Chondrocyte (in vitro differentiated cells): ENCODE results near the gene TECPR1. TPM values are rescaled to one million over a fixed set of nuclear protein-coding genes. Genes with fewer than 3 reads are reported as not detected.

Experiments
- DNase-seq: peaks from one replicate; pipeline ENCODE4 v3.0.0; 2021; ENCODE audit warnings: mixed read lengths, low spot score
- H3K27ac Mint-ChIP-seq: one replicate; pipeline ENCODE4 v1.8.0; 2021; ENCODE audit warnings: mild to moderate bottlenecking, moderate library complexity, mixed read lengths; ENCODE audit not compliant: unreplicated experiment
- H3K27me3 Mint-ChIP-seq: 2 replicates; pipeline ENCODE4 v1.8.0; 2021; ENCODE audit warnings: low read depth, mixed read lengths
- H3K36me3 Mint-ChIP-seq: 2 replicates; pipeline ENCODE4 v1.8.0; 2021; ENCODE audit warnings: low read depth, mixed read lengths
- H3K4me1 Mint-ChIP-seq: 2 replicates; pipeline ENCODE4 v1.8.0; 2021; ENCODE audit warnings: low read depth, mild to moderate bottlenecking, mixed read lengths
- H3K4me3 Mint-ChIP-seq: one replicate; pipeline ENCODE4 v1.8.0; 2021; ENCODE audit warnings: mild to moderate bottlenecking, moderate library complexity, mixed read lengths; ENCODE audit not compliant: unreplicated experiment
- H3K9me3 Mint-ChIP-seq: 2 replicates; pipeline ENCODE4 v1.8.0; 2021; ENCODE audit warnings: low read depth, mixed read lengths
- CTCF ChIP-seq: fragments of 200-600 bp; sonication (generic); IDR thresholded peaks from 2 replicates; pipeline ENCODE4 v1.5.0; 2021; ENCODE audit warnings: antibody characterized with exemption, mild to moderate bottlenecking, moderate library complexity
- total RNA-seq: library from RNA; stranded (reverse); gene quantifications from 3 replicates; pipeline ENCODE4 v1.2.1, GENCODE V29; 2021

The TECPR1 gene
- total RNA-seq, 1 donor from 2014 or later: 27.3 TPM

GRCh38 chr7:98180751-98181150, 71.3 kb downstream of the TECPR1 start:
- Mint-ChIP-seq H3K4me1 (peaks cover 13% of the 10 kb centered on the region), H3K36me3 (peaks cover 2% of the 10 kb centered on the region), H3K27ac (no peak overlapping the region), H3K27me3 (no peaks in the 10 kb centered on the region), H3K4me3 (no peak overlapping the region), H3K9me3 (no peaks in the 10 kb centered on the region)
- DNase-seq: no peak
- no peak for TF ChIP-seq CTCF

- Mint-ChIP-seq H3K27ac (peak overlapping the region; percentile 22), H3K36me3 (peaks cover 4% of the 10 kb centered on the region), H3K4me1 (peaks cover 13% of the 10 kb centered on the region), H3K4me3 (no peak overlapping the region), H3K27me3 (no peaks in the 10 kb centered on the region), H3K9me3 (no peaks in the 10 kb centered on the region)
- no peak for TF ChIP-seq CTCF
- DNase-seq: no peak
Observed at GRCh38 chr7:98178762-98179490, 73.1 kb downstream of the TECPR1 start.

GRCh38 chr7:98178321-98178720, 73.7 kb downstream of the TECPR1 start:
- TF ChIP-seq CTCF: no peak
- Mint-ChIP-seq H3K9me3 (no peaks in the 10 kb centered on the region), H3K4me3 (no peak overlapping the region), H3K27me3 (no peaks in the 10 kb centered on the region), H3K4me1 (peaks cover 13% of the 10 kb centered on the region), H3K27ac (no peak overlapping the region), H3K36me3 (peaks cover 4% of the 10 kb centered on the region)
- DNase-seq: no peak

- TF ChIP-seq CTCF: no peak
- Mint-ChIP-seq H3K27me3 (no peaks in the 10 kb centered on the region), H3K9me3 (no peaks in the 10 kb centered on the region), H3K36me3 (peaks cover 4% of the 10 kb centered on the region), H3K4me3 (no peak overlapping the region), H3K4me1 (peaks cover 13% of the 10 kb centered on the region), H3K27ac (no peak overlapping the region)
- no peak for DNase-seq
Observed at GRCh38 chr7:98177553-98177952, 74.5 kb downstream of the TECPR1 start.

GRCh38 chr7:98175260-98175940, 76.6 kb downstream of the TECPR1 start:
- no peaks in the 10 kb centered on the region for H3K9me3 Mint-ChIP-seq
- H3K36me3 Mint-ChIP-seq: peaks cover 5% of the 10 kb centered on the region
- H3K4me1 Mint-ChIP-seq: peaks cover 13% of the 10 kb centered on the region
- TF ChIP-seq CTCF: no peak
- H3K27me3 Mint-ChIP-seq: no peaks in the 10 kb centered on the region
- H3K27ac Mint-ChIP-seq: no peak overlapping the region
- DNase-seq: no peak
- no peak overlapping the region for H3K4me3 Mint-ChIP-seq
